HepG2 (cell line): Measurements from ENCODE around the gene CCDC8. TPM values are rescaled to one million over a fixed set of nuclear protein-coding genes. Genes with fewer than 3 reads are reported as not detected.

Experiments used
- CEBPB ChIP-seq: IDR thresholded peaks from 2 replicates; pipeline ENCODE4 v1.6.1; 2011; ENCODE audit warnings: low read depth, low read length, improper control_type of control experiment, borderline replicate concordance
- HNF1A ChIP-seq, 2 experiments: sonication (generic) in 1 of 2; formaldehyde crosslinking in 1 of 2; IDR thresholded peaks; 2 replicates each; pipeline versions ENCODE4 v1.4.0 to v1.6.1; 2016 to 2020; ENCODE audit warnings: borderline replicate concordance in 1 of 2, low read depth in 1 of 2, mild to moderate bottlenecking in 1 of 2, missing genetic modification reagents in 1 of 2
- MYC ChIP-seq: sonication (generic); formaldehyde crosslinking; IDR thresholded peaks from 2 replicates; pipeline ENCODE4 v1.9.0; 2021; ENCODE audit warnings: missing genetic modification reagents, borderline replicate concordance
- NAIF1 ChIP-seq: sonication (generic); formaldehyde crosslinking; IDR thresholded peaks from 2 replicates; pipeline ENCODE4 v1.5.0; 2020; ENCODE audit warnings: mild to moderate bottlenecking, missing genetic modification reagents, borderline replicate concordance
- POLR2G ChIP-seq: fragments of 200-400 bp; formaldehyde crosslinking; IDR thresholded peaks from 2 replicates; pipeline ENCODE4 v1.6.1; 2018; ENCODE audit warnings: mild to moderate bottlenecking, low read depth, low read length, moderate library complexity
- SP1 ChIP-seq, 2 experiments: fragments of 450-650 bp in 1 of 2; sonication (generic) in 1 of 2; formaldehyde crosslinking in 1 of 2; IDR thresholded peaks; 2 replicates each; pipeline versions ENCODE4 v1.4.0 to v1.6.1; 2016 to 2020; ENCODE audit warnings: missing genetic modification reagents in 1 of 2
- THYN1 ChIP-seq: sonication (generic); formaldehyde crosslinking; IDR thresholded peaks from 2 replicates; pipeline ENCODE4 v1.8.1; 2023; ENCODE audit warnings: low read depth, mild to moderate bottlenecking, moderate library complexity, missing genetic modification reagents, borderline replicate concordance
- XRCC5 ChIP-seq: fragments of 200-400 bp; formaldehyde crosslinking; optimal IDR thresholded peaks from 2 replicates; pipeline ENCODE3; 2017; ENCODE audit warnings: mild to moderate bottlenecking, low read length
- ZBTB26 ChIP-seq: IDR thresholded peaks from 2 replicates; pipeline ENCODE4 v1.6.1; 2016; ENCODE audit warnings: missing compliant biosample characterization, missing genetic modification reagents, borderline replicate concordance
- ZFP36L1 ChIP-seq: sonication (generic); formaldehyde crosslinking; IDR thresholded peaks from 2 replicates; pipeline ENCODE4 v1.8.0; 2022; ENCODE audit warnings: mild to moderate bottlenecking, missing genetic modification reagents, moderate library complexity
- ZNF275 ChIP-seq: sonication (generic); formaldehyde crosslinking; IDR thresholded peaks from 2 replicates; pipeline ENCODE4 v1.8.0; 2022; ENCODE audit warnings: missing genetic modification reagents, mild to moderate bottlenecking, inconsistent platforms, borderline replicate concordance
- ZNF605 ChIP-seq: sonication (generic); formaldehyde crosslinking; IDR thresholded peaks from 2 replicates; pipeline ENCODE4 v1.8.0; 2022; ENCODE audit warnings: mild to moderate bottlenecking, missing genetic modification reagents
- ZNF777 ChIP-seq: sonication (generic); formaldehyde crosslinking; IDR thresholded peaks from 2 replicates; pipeline ENCODE4 v1.4.0; 2020; ENCODE audit warnings: missing genetic modification reagents
- ZSCAN30 ChIP-seq: sonication (generic); formaldehyde crosslinking; IDR thresholded peaks from 2 replicates; pipeline ENCODE4 v1.5.0; 2020; ENCODE audit warnings: mild to moderate bottlenecking, missing genetic modification reagents
- polyA plus RNA-seq, 8 experiments: library from polyadenylated mRNA; depleted of rRNA in 3 of 8; stranded (reverse) in 7 of 8; unstranded in 1 of 8; fragments of >200 nt; fragmentation: Illumina TruSeq in 4 of 8; extraction: Trizol in 4 of 8; gene quantifications; 2 replicates each; pipeline versions ENCODE4 v1.2.1 to v1.2.3, GENCODE V29; 2011 to 2016; ENCODE audit warnings: low read depth in 4 of 8, missing spikeins in 1 of 8, mixed read lengths in 1 of 8; ENCODE audit not compliant: insufficient read depth in 1 of 8
- total RNA-seq, 5 experiments: library from RNA; depleted of rRNA; stranded (reverse); fragments of >200 nt; fragmentation: Illumina TruSeq; extraction: Trizol; gene quantifications; 2 replicates each; pipeline ENCODE4 v1.2.3, GENCODE V29; 2016; ENCODE audit warnings: low read depth in 1 of 5
- TF ChIP-seq, protein P1 (sequence below): sonication (generic); formaldehyde crosslinking; IDR thresholded peaks from 2 replicates; pipeline ENCODE4 v1.5.0; 2020; ENCODE audit warnings: missing genetic modification reagents
- TF ChIP-seq, protein P2 (sequence below): sonication (generic); formaldehyde crosslinking; IDR thresholded peaks from 2 replicates; pipeline ENCODE4 v1.4.0; 2020; ENCODE audit warnings: mild to moderate bottlenecking, low read depth, missing genetic modification reagents
- TF ChIP-seq, protein P3 (sequence below): sonication (generic); formaldehyde crosslinking; conservative IDR thresholded peaks from 2 replicates; pipeline ENCODE4 v1.4.0; 2020; ENCODE audit warnings: missing genetic modification reagents

The CCDC8 gene
- total and polyA plus RNA-seq, 2 of the 13 experiments (the other 11 are each of a cell fraction or from before 2014, with no cell fraction given) = 0.04 TPM; not detected in 1

- TF ChIP-seq, protein P1, sequence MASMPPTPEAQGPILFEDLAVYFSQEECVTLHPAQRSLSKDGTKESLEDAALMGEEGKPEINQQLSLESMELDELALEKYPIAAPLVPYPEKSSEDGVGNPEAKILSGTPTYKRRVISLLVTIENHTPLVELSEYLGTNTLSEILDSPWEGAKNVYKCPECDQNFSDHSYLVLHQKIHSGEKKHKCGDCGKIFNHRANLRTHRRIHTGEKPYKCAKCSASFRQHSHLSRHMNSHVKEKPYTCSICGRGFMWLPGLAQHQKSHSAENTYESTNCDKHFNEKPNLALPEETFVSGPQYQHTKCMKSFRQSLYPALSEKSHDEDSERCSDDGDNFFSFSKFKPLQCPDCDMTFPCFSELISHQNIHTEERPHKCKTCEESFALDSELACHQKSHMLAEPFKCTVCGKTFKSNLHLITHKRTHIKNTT (CRISPR knock-in tag) = no peak
- TF ChIP-seq, protein P2, sequence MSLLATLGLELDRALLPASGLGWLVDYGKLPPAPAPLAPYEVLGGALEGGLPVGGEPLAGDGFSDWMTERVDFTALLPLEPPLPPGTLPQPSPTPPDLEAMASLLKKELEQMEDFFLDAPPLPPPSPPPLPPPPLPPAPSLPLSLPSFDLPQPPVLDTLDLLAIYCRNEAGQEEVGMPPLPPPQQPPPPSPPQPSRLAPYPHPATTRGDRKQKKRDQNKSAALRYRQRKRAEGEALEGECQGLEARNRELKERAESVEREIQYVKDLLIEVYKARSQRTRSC = 0 out of 2 replicates have a peak, but pooled peaks have one; percentile 80
- TF ChIP-seq ZBTB26 (no peak), ZFP36L1 (0 out of 2 replicates have a peak, but pooled peaks have one; percentile 27), HNF1A (IDR thresholded peaks at IDR 0.05; ENCODE audit: low read depth) (peak; percentile 86; the same call in 1 of the 2 replicates), HNF1A (CRISPR knock-in tag; IDR thresholded peaks at IDR 0.05; ENCODE audit: borderline replicate concordance) (no peak; the same call in 1 of the 2 replicates), THYN1 (CRISPR knock-in tag) (no peak), POLR2G (no peak), CEBPB (no peak), NAIF1 (CRISPR knock-in tag) (0 out of 2 replicates have a peak, but pooled peaks have one; percentile 58), XRCC5 (no peak), MYC (CRISPR knock-in tag) (peak; percentile 63), ZSCAN30 (CRISPR knock-in tag) (0 out of 2 replicates have a peak, but pooled peaks have one; percentile 60), ZNF777 (CRISPR knock-in tag) (peak; percentile 41; the same call in 1 of the 2 replicates), ZNF605 (CRISPR knock-in tag) (peak; percentile 49; the same call in 1 of the 2 replicates), SP1 (IDR thresholded peaks at IDR 0.05) (no peak), SP1 (CRISPR knock-in tag; IDR thresholded peaks at IDR 0.05) (peak; percentile 19; the same call in 1 of the 2 replicates), ZNF275 (CRISPR knock-in tag) (no peak)
- TF ChIP-seq, protein P3, sequence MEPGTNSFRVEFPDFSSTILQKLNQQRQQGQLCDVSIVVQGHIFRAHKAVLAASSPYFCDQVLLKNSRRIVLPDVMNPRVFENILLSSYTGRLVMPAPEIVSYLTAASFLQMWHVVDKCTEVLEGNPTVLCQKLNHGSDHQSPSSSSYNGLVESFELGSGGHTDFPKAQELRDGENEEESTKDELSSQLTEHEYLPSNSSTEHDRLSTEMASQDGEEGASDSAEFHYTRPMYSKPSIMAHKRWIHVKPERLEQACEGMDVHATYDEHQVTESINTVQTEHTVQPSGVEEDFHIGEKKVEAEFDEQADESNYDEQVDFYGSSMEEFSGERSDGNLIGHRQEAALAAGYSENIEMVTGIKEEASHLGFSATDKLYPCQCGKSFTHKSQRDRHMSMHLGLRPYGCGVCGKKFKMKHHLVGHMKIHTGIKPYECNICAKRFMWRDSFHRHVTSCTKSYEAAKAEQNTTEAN = no peak
These were observed 8.5 kb downstream of the CCDC8 start (continued) for GRCh38 chr19:46404753-46405468.
